HepG2 (cell line): ENCODE results near the gene HTR1D. TPM values are rescaled to one million over a fixed set of nuclear protein-coding genes. Genes with fewer than 3 reads are reported as not detected.

Experiments
- ATAC-seq: fragments of 200-7000 bp; cut with Tn5 transposase; 3 replicates; pipeline ENCODE4 v1.9.1; 2020; ENCODE audit warnings: mild to moderate bottlenecking, moderate library complexity
- BruUV-seq: library from RNA; stranded (reverse); fragments of 400-500 nt; replicated peaks from 2 replicates; lab custom pipeline; 2021; lab: Mats Ljungman, UMichigan
- CTCF ChIA-PET: fragments of 300-600 bp; formaldehyde crosslinking; extraction: SDS; loops from one replicate; lab custom pipeline; 2021; ENCODE audit warnings: low total read pairs, inconsistent platforms, low intra/inter-chr PET ratio; lab: Yijun Ruan, JAX
- POLR2A ChIA-PET: fragments of 350-600 bp; sonication (Branson Sonifier 250); formaldehyde crosslinking; loops from one replicate; lab custom pipeline; 2020; ENCODE audit warnings: antibody characterized with exemption, inconsistent platforms; lab: Yijun Ruan, JAX
- DNase-seq: peaks from one replicate; pipeline ENCODE4 v3.0.0-alpha.2; 2015; ENCODE audit warnings: low spot score
- FAIRE-seq: peaks from 3 replicates; lab custom pipeline; 2011; peaks lifted over from hg19 to GRCh38; lab: Jason Lieb, UNC
- H2AFZ ChIP-seq: one replicate; pipeline ENCODE4 v1.6.1; 2011; ENCODE audit warnings: low read length, inconsistent platforms
- H3K27ac ChIP-seq: fragments of 300-600 bp; 3 replicates; pipeline ENCODE4 v1.8.0; 2011; ENCODE audit warnings: mixed run types, mild to moderate bottlenecking, mixed read lengths, low read length, inconsistent platforms; ENCODE audit not compliant: insufficient read depth; ENCODE audit errors: extremely low read length
- H3K27me3 ChIP-seq, 2 experiments: fragments of 200-600 bp in 1 of 2; 2 replicates in 1 of 2; 3 replicates in 1 of 2; pipeline versions ENCODE4 v1.6.0 to v1.8.0; 2011; ENCODE audit warnings: low read length in 2 of 2, mild to moderate bottlenecking in 2 of 2, moderate library complexity in 2 of 2, inconsistent platforms in 1 of 2; ENCODE audit not compliant: insufficient read depth in 2 of 2, control insufficient read depth in 1 of 2
- H3K36me3 ChIP-seq, 2 experiments: fragments of 200-600 bp in 1 of 2; replicated peaks in 1 of 2; 2 replicates in 1 of 2; 3 replicates in 1 of 2; pipeline versions ENCODE4 v1.5.1 to v1.8.0; 2011; ENCODE audit warnings: low read length in 2 of 2, inconsistent platforms in 1 of 2; ENCODE audit not compliant: insufficient read depth in 2 of 2, control insufficient read depth in 1 of 2
- H3K4me1 ChIP-seq: 2 replicates; pipeline ENCODE4 v1.5.1; 2012; ENCODE audit warnings: low read length, inconsistent platforms; ENCODE audit not compliant: insufficient read depth
- H3K4me2 ChIP-seq: 2 replicates; pipeline ENCODE4 v1.6.0; 2011; ENCODE audit warnings: low read depth, low read length, inconsistent platforms
- H3K4me3 ChIP-seq, 3 experiments: fragments of 200-600 bp in 1 of 3; sonication (generic), shearing (Covaris generic) in 1 of 3; replicated peaks in 1 of 3; 2 replicates each; pipeline ENCODE4 v1.5.1; 2011 to 2016; ENCODE audit warnings: low read length in 3 of 3, inconsistent platforms in 2 of 3, low read depth in 2 of 3, mild to moderate bottlenecking in 2 of 3, control low read depth in 1 of 3, mixed read lengths in 1 of 3; ENCODE audit not compliant: insufficient read depth in 1 of 3
- H3K79me2 ChIP-seq: one replicate; pipeline ENCODE4 v1.6.1; 2011; ENCODE audit warnings: low read length, inconsistent platforms; ENCODE audit not compliant: insufficient read depth
- H3K9ac ChIP-seq: 2 replicates; pipeline ENCODE4 v1.6.0; 2011; ENCODE audit warnings: mild to moderate bottlenecking, low read depth, low read length, inconsistent platforms; ENCODE audit not compliant: insufficient read depth
- H3K9me3 ChIP-seq: 2 replicates; pipeline ENCODE4 v1.5.1; 2012; ENCODE audit warnings: mild to moderate bottlenecking, low read length
- H4K20me1 ChIP-seq: 2 replicates; pipeline ENCODE4 v1.6.0; 2011; ENCODE audit warnings: inconsistent platforms, mild to moderate bottlenecking, low read length, moderate library complexity; ENCODE audit not compliant: insufficient read depth
- BRD4 ChIP-seq: sonication (generic); formaldehyde crosslinking; IDR thresholded peaks from 2 replicates; pipeline ENCODE4 v1.4.0; 2020; ENCODE audit warnings: missing genetic modification reagents
- IRF9 ChIP-seq: sonication (generic); formaldehyde crosslinking; IDR thresholded peaks from 2 replicates; pipeline ENCODE4 v1.8.0; 2022; ENCODE audit warnings: missing genetic modification reagents, mild to moderate bottlenecking, borderline replicate concordance
- MED13 ChIP-seq: sonication (generic); formaldehyde crosslinking; IDR thresholded peaks from 2 replicates; pipeline ENCODE4 v1.5.0; 2020; ENCODE audit warnings: missing genetic modification reagents
- MTERF4 ChIP-seq: sonication (generic); formaldehyde crosslinking; IDR thresholded peaks from 2 replicates; pipeline ENCODE4 v1.8.0; 2023; ENCODE audit warnings: mild to moderate bottlenecking, missing genetic modification reagents
- NKX3-1 ChIP-seq: sonication (generic); formaldehyde crosslinking; IDR thresholded peaks from 2 replicates; pipeline ENCODE4 v1.5.0; 2020; ENCODE audit warnings: missing genetic modification reagents
- NONO ChIP-seq, 2 experiments: fragments of 450-650 bp in 1 of 2; sonication (generic) in 1 of 2; formaldehyde crosslinking in 1 of 2; IDR thresholded peaks in 1 of 2; conservative IDR thresholded peaks in 1 of 2; 2 replicates each; pipeline versions ENCODE4 v1.6.1 to v1.8.0; 2017 to 2022; ENCODE audit warnings: mild to moderate bottlenecking in 1 of 2, missing genetic modification reagents in 1 of 2, moderate library complexity in 1 of 2
- RCOR2 ChIP-seq: IDR thresholded peaks from 2 replicates; pipeline ENCODE4 v1.6.1; 2016; ENCODE audit warnings: missing biosample characterization, missing genetic modification reagents
- RXRA ChIP-seq: sonication (generic); formaldehyde crosslinking; IDR thresholded peaks from 2 replicates; pipeline ENCODE4 v1.5.1; 2020; ENCODE audit warnings: missing genetic modification reagents
- SNRNP70 ChIP-seq: fragments of 200-400 bp; formaldehyde crosslinking; IDR thresholded peaks from 2 replicates; pipeline ENCODE4 v1.6.1; 2017; ENCODE audit warnings: mild to moderate bottlenecking, low read depth, low read length, moderate library complexity
- SP2 ChIP-seq: sonication (generic); formaldehyde crosslinking; IDR thresholded peaks from 2 replicates; pipeline ENCODE4 v1.5.1; 2020; ENCODE audit warnings: mild to moderate bottlenecking, missing genetic modification reagents
- ZKSCAN1 ChIP-seq: fragments of 150-350 bp; IDR thresholded peaks from 2 replicates; pipeline ENCODE4 v1.6.1; 2014; ENCODE audit warnings: low read length
- ZKSCAN5 ChIP-seq: sonication (generic); formaldehyde crosslinking; IDR thresholded peaks from 2 replicates; pipeline ENCODE4 v1.5.1; 2020; ENCODE audit warnings: mild to moderate bottlenecking, missing genetic modification reagents
- ZMAT3 ChIP-seq: sonication (generic); formaldehyde crosslinking; conservative IDR thresholded peaks from 2 replicates; pipeline ENCODE4 v1.7.0; 2021; ENCODE audit warnings: missing genetic modification reagents
- ZNF30 ChIP-seq: sonication (generic); formaldehyde crosslinking; IDR thresholded peaks from 2 replicates; pipeline ENCODE4 v1.5.0; 2020; ENCODE audit warnings: mild to moderate bottlenecking, missing genetic modification reagents
- ZNF350 ChIP-seq: sonication (generic); formaldehyde crosslinking; IDR thresholded peaks from 2 replicates; pipeline ENCODE4 v1.4.0; 2020; ENCODE audit warnings: mild to moderate bottlenecking, low read depth, missing genetic modification reagents, borderline replicate concordance
- ZNF383 ChIP-seq: sonication (generic); formaldehyde crosslinking; IDR thresholded peaks from 2 replicates; pipeline ENCODE4 v1.4.0; 2020; ENCODE audit warnings: missing genetic modification reagents, mild to moderate bottlenecking, borderline replicate concordance
- ZNF572 ChIP-seq: sonication (generic); formaldehyde crosslinking; IDR thresholded peaks from 2 replicates; pipeline ENCODE4 v1.5.1; 2020; ENCODE audit warnings: mild to moderate bottlenecking, missing genetic modification reagents
- ZNF597 ChIP-seq: sonication (generic); formaldehyde crosslinking; IDR thresholded peaks from 2 replicates; pipeline ENCODE4 v1.5.0; 2020; ENCODE audit warnings: missing genetic modification reagents
- ZNF766 ChIP-seq: sonication (generic); formaldehyde crosslinking; IDR thresholded peaks from 2 replicates; pipeline ENCODE4 v1.5.0; 2020; ENCODE audit warnings: missing genetic modification reagents, borderline replicate concordance
- WGBS: methylation state at CpG from one replicate; pipeline ENCODE4 v1.1.6; 2017; ENCODE audit warnings: low lambda C conversion rate; 5-methylcytosine and 5-hydroxymethylcytosine counted together
- in situ Hi-C: cut with HindIII; loops from 2 replicates; pipeline ENCODE4 v1.10.0; 2017; ENCODE audit warnings: low pct_unique_long_range_greater_than_20kb; ENCODE audit not compliant: extremely low pct_ligation_motif_present
- intact Hi-C: fragments of 100-400 bp; cut with micrococcal nuclease; formaldehyde crosslinking; loops from one replicate; pipeline ENCODE4 v1.10.0; 2022; ENCODE audit not compliant: unreplicated experiment
- polyA plus RNA-seq, 8 experiments: library from polyadenylated mRNA; depleted of rRNA in 3 of 8; stranded (reverse) in 7 of 8; unstranded in 1 of 8; fragments of >200 nt; fragmentation: Illumina TruSeq in 4 of 8; extraction: Trizol in 4 of 8; gene quantifications; 2 replicates each; pipeline versions ENCODE4 v1.2.1 to v1.2.3, GENCODE V29; 2011 to 2016; ENCODE audit warnings: low read depth in 4 of 8, missing spikeins in 1 of 8, mixed read lengths in 1 of 8; ENCODE audit not compliant: insufficient read depth in 1 of 8
- total RNA-seq, 5 experiments: library from RNA; depleted of rRNA; stranded (reverse); fragments of >200 nt; fragmentation: Illumina TruSeq; extraction: Trizol; gene quantifications; 2 replicates each; pipeline ENCODE4 v1.2.3, GENCODE V29; 2016; ENCODE audit warnings: low read depth in 1 of 5
- TF ChIP-seq, protein P1 (sequence below): sonication (generic); formaldehyde crosslinking; IDR thresholded peaks from 2 replicates; pipeline ENCODE4 v1.4.0; 2020; ENCODE audit warnings: low read depth, mild to moderate bottlenecking, missing genetic modification reagents

The HTR1D gene
- total and polyA plus RNA-seq, 2 of the 13 experiments (the other 11 are each of a cell fraction or from before 2014, with no cell fraction given) = 0.04 to 0.07 TPM

DNA sequence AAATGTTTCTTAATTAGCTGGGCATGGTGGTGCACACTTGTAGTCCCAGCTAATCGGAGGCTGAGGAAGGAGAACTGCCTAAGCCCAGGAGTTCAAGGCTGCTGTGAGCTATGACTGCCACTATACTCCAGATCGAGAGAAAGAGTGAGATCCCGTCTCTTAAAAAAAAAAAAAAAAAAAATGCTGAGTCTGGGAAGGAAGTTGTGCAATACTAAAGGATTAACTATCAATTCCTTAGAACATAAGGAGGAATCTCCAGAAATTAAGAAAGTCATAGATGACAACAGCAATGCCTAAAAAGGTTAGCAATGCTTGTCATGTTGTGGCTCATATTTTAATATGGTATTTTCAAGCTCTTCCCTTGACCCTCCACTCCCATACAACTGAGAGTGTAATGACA lies 53.9 kb downstream of the HTR1D start:
- ChIA-PET POLR2A (interaction anchor here (0.7 kb wide), 1 partner anchor 21 kb away, joined by 3 read pairs; no protein-coding TSS in a partner anchor), CTCF (no interaction called here)
- Histone ChIP-seq H3K4me3 (no peak overlapping the region), H3K9me3 (no peaks in the 10 kb centered on the region), H4K20me1 (peaks cover 16% of the 10 kb centered on the region), H3K79me2 (peaks cover 84% of the 10 kb centered on the region), H3K9ac (no peak overlapping the region), H3K4me2 (no peak overlapping the region), H2AFZ (no peak overlapping the region), H3K4me1 (peaks cover 67% of the 10 kb centered on the region), H3K27ac (no peak overlapping the region), H3K27me3 (no peaks in the 10 kb centered on the region; a peak in 1 of 5 replicates), H3K36me3 (no peaks in the 10 kb centered on the region)
- WGBS = 94% methylated on average over 3 of the region's 3 CpGs
- intact Hi-C loops (no loop called here), in situ Hi-C loops (no loop called here)
- ATAC-seq = no peak
- FAIRE-seq = no peak
- no TSS peak for BruUV-seq
- no peak for DNase-seq
- TF ChIP-seq ZNF30 (no peak), ZNF766 (no peak), ZKSCAN5 (CRISPR knock-in tag) (no peak), NKX3-1 (CRISPR knock-in tag) (no peak), RXRA (CRISPR knock-in tag) (no peak), BRD4 (CRISPR knock-in tag) (no peak), ZKSCAN1 (no peak), ZNF597 (no peak), ZMAT3 (CRISPR knock-in tag) (no peak), ZNF350 (no peak), SNRNP70 (no peak), MTERF4 (CRISPR knock-in tag) (no peak), ZNF572 (CRISPR knock-in tag) (no peak), MED13 (CRISPR knock-in tag) (no peak), NONO (IDR thresholded peaks at IDR 0.05) (no peak), NONO (CRISPR knock-in tag; conservative IDR thresholded peaks at IDR 0.05) (no peak), IRF9 (no peak), SP2 (no peak), ZNF383 (CRISPR knock-in tag) (no peak), RCOR2 (CRISPR knock-in tag) (no peak)
- TF ChIP-seq, protein P1, sequence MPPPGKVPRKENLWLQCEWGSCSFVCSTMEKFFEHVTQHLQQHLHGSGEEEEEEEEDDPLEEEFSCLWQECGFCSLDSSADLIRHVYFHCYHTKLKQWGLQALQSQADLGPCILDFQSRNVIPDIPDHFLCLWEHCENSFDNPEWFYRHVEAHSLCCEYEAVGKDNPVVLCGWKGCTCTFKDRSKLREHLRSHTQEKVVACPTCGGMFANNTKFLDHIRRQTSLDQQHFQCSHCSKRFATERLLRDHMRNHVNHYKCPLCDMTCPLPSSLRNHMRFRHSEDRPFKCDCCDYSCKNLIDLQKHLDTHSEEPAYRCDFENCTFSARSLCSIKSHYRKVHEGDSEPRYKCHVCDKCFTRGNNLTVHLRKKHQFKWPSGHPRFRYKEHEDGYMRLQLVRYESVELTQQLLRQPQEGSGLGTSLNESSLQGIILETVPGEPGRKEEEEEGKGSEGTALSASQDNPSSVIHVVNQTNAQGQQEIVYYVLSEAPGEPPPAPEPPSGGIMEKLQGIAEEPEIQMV = no peak
